Measurements from ENCODE around the gene TMEM117. TPM values are rescaled to one million over a fixed set of nuclear protein-coding genes. Genes with fewer than 3 reads are reported as not detected.

TMEM117 gene
- total and polyA plus RNA-seq, 2 donors (not counting 1 experiment from before 2014, with no cell fraction given) = 2.0 to 10.4 TPM

GRCh38 chr12:43883311-43883710, 47.4 kb downstream of the TMEM117 start:
- no peaks in the 10 kb centered on the region for H3K9me3 ChIP-seq (ENCODE audit: control extremely low read depth in 1 of 3, control insufficient read depth in 2 of 3, insufficient read depth in 1 of 3, low read length in 2 of 3)
- Mint-ChIP-seq H3K4me1 (no peaks in the 10 kb centered on the region), H3K4me3 (no peak overlapping the region), H3K27me3 (no peaks in the 10 kb centered on the region), H3K27ac (no peak overlapping the region), H3K9me3 (ENCODE audit: insufficient read depth) (no peaks in the 10 kb centered on the region)
- no CpG with 5 or more reads among the region's 2 CpGs for WGBS (ENCODE audit: insufficient coverage)
- no peak for TF ChIP-seq CTCF (IDR thresholded peaks at IDR 0.05)
- TF ChIP-seq EZH2 (IDR thresholded peaks at IDR 0.05; ENCODE audit: borderline replicate concordance, insufficient read depth, low read depth, low read length, poor library complexity, severe bottlenecking) = no peak
- ATAC-seq (ENCODE audit: low read depth) (no peak), DNase-seq (no peak)
- no peaks in the 10 kb centered on the region for H3K79me2 ChIP-seq (ENCODE audit: control insufficient read depth, insufficient read depth, low read length)
- no peak overlapping the region for H3K27ac ChIP-seq (ENCODE audit: low read length in 2 of 2)
- no peak overlapping the region for H3K9ac ChIP-seq (ENCODE audit: low read length)
- H3K27me3 ChIP-seq (replicated peaks in 1 of 4; ENCODE audit: control extremely low read depth in 1 of 4, control insufficient read depth in 3 of 4, insufficient read depth in 4 of 4, low read length in 3 of 4) = no peaks in the 10 kb centered on the region
- POLR2A ChIA-PET = no interaction called here
- no peaks in the 10 kb centered on the region for H3K4me1 ChIP-seq (ENCODE audit: control insufficient read depth in 2 of 2, insufficient read depth in 2 of 2, low read length in 2 of 2)
- intact Hi-C loops (cut with micrococcal nuclease) = loop anchor here (2.0 to 10.0 kb wide), 2 partner anchors 545 to 1399 kb away; no protein-coding TSS in a partner anchor
- CTCF ChIA-PET = interaction anchor here (0.7 to 7.0 kb wide), 11 partner anchors 10 to 534 kb away, joined by 3 to 75 read pairs (median 5); partner anchors contain the start of gene TWF1
- no peak overlapping the region for H2AFZ ChIP-seq (ENCODE audit: insufficient read depth, low read depth, low read length, poor library complexity, severe bottlenecking)
- H3K4me3 ChIP-seq (ENCODE audit: control extremely low read depth in 1 of 5, extremely low read depth in 1 of 5, insufficient read depth in 1 of 5, low read depth in 2 of 5, low read length in 4 of 5) = no peak overlapping the region
- H3K36me3 ChIP-seq (replicated peaks in 1 of 2; ENCODE audit: control extremely low read depth in 1 of 2, control insufficient read depth in 1 of 2, extremely low read depth in 1 of 2, insufficient read depth in 2 of 2, low read length in 1 of 2) = no peaks in the 10 kb centered on the region
- no peak overlapping the region for H3K4me2 ChIP-seq (replicated peaks; ENCODE audit: low read depth, low read length, poor library complexity, severe bottlenecking)
- no peaks in the 10 kb centered on the region for H4K20me1 ChIP-seq (ENCODE audit: control insufficient read depth, insufficient read depth, low read length, poor library complexity, severe bottlenecking)

DNA sequence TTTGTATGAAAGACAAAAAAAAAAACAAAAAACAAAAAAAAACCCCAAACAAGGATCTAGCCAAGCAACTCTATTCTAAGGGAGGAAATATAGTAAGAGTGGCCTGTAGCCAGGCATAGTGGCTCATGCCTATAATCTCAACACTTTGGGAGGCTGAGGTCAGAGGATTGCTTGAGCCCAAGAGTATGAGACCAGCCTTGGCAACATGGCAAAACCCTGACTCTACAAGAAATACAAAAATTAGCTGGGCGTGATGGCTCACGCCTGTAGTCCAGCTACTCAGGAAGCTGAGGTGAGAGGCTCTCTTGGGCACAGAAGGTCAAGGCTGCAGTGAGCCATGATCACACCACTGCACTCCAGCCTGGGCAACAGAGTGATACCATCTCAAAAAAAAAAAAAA, 47.9 kb downstream of the TMEM117 start:
- Histone ChIP-seq H3K4me3 (ENCODE audit: control extremely low read depth in 1 of 5, extremely low read depth in 1 of 5, insufficient read depth in 1 of 5, low read depth in 2 of 5, low read length in 4 of 5) (no peak overlapping the region), H3K27ac (ENCODE audit: low read length in 2 of 2) (no peak overlapping the region), H2AFZ (ENCODE audit: insufficient read depth, low read depth, low read length, poor library complexity, severe bottlenecking) (no peak overlapping the region), H3K9me3 (ENCODE audit: control extremely low read depth in 1 of 3, control insufficient read depth in 2 of 3, insufficient read depth in 1 of 3, low read length in 2 of 3) (no peaks in the 10 kb centered on the region), H3K4me2 (replicated peaks; ENCODE audit: low read depth, low read length, poor library complexity, severe bottlenecking) (no peak overlapping the region), H3K79me2 (ENCODE audit: control insufficient read depth, insufficient read depth, low read length) (no peaks in the 10 kb centered on the region), H4K20me1 (ENCODE audit: control insufficient read depth, insufficient read depth, low read length, poor library complexity, severe bottlenecking) (no peaks in the 10 kb centered on the region), H3K4me1 (ENCODE audit: control insufficient read depth in 2 of 2, insufficient read depth in 2 of 2, low read length in 2 of 2) (no peaks in the 10 kb centered on the region), H3K36me3 (replicated peaks in 1 of 2; ENCODE audit: control extremely low read depth in 1 of 2, control insufficient read depth in 1 of 2, extremely low read depth in 1 of 2, insufficient read depth in 2 of 2, low read length in 1 of 2) (no peaks in the 10 kb centered on the region), H3K27me3 (replicated peaks in 1 of 4; ENCODE audit: control extremely low read depth in 1 of 4, control insufficient read depth in 3 of 4, insufficient read depth in 4 of 4, low read length in 3 of 4) (no peaks in the 10 kb centered on the region), H3K9ac (ENCODE audit: low read length) (no peak overlapping the region)
- POLR2A ChIA-PET = no interaction called here
- CTCF ChIA-PET = interaction anchor here (0.6 to 7.0 kb wide), 4 partner anchors 9 to 439 kb away, joined by 3 to 75 read pairs (median 34); no protein-coding TSS in a partner anchor
- H3K9me3 Mint-ChIP-seq (ENCODE audit: insufficient read depth) = no peaks in the 10 kb centered on the region
- H3K4me3 Mint-ChIP-seq = no peak overlapping the region
- DNase-seq = no peak
- intact Hi-C loops (cut with micrococcal nuclease) = loop anchor here (2.0 to 10.0 kb wide), 2 partner anchors 545 to 1399 kb away; no protein-coding TSS in a partner anchor
- H3K27ac Mint-ChIP-seq = no peak overlapping the region
- no peaks in the 10 kb centered on the region for H3K27me3 Mint-ChIP-seq
- ATAC-seq (ENCODE audit: low read depth) = no peak
- no peaks in the 10 kb centered on the region for H3K4me1 Mint-ChIP-seq
- 100% methylated on average over 2 of the region's 2 CpGs for WGBS (ENCODE audit: insufficient coverage)
- TF ChIP-seq EZH2 (IDR thresholded peaks at IDR 0.05; ENCODE audit: borderline replicate concordance, insufficient read depth, low read depth, low read length, poor library complexity, severe bottlenecking) = no peak
- no peak for TF ChIP-seq CTCF (IDR thresholded peaks at IDR 0.05)

All from B cell (primary cell).